HG03139 (cell line): ENCODE data around the gene PLVAP.

ENCODE experiments used
- ATAC-seq: cut with Tn5 transposase; IDR thresholded peaks from one replicate; pipeline ENCODE4 v1.9.1; 2021; ENCODE audit not compliant: unreplicated experiment

The PLVAP gene

DNA sequence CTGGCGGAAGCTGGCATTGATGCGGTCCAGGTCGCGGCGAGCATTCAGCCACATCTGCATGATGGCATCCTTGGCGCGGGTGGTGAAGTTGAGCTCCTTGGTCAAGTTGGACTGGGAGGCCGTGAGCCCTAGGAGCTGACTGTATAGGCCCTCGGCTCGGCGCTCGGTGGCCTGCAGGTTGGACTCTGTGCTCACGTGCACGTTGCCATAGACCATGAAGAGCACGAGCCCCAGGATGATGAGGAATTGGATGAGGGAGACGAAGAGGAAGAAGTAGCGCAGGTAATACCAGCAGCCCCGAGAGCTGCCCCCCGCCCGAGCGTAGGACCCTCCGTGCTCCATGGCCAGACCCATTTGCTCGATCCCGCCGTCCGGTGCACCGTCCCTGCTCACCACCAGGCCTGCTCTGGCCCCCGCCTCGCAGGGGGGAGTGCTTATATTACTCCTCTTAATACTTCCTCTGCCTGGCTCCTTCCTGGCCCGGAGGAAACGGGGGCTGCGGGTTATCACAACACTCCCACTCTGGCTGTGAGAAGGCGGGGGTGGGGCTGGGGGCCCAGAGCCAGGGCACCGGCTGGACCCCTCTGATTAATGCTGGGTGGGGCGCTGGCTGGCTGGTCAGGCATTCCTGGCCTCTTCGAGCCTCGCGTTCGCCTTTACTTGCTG is at the start of gene PLVAP:
TSS of gene PLVAP (minus strand) at position 408 of the 666 bp plus-strand sequence. CDS start at position 354, 54 bp downstream.
- no peak for ATAC-seq

- no peak for ATAC-seq
Observed at GRCh38 chr19:17424743-17425365, 47.7 kb upstream of the PLVAP start.

DNA sequence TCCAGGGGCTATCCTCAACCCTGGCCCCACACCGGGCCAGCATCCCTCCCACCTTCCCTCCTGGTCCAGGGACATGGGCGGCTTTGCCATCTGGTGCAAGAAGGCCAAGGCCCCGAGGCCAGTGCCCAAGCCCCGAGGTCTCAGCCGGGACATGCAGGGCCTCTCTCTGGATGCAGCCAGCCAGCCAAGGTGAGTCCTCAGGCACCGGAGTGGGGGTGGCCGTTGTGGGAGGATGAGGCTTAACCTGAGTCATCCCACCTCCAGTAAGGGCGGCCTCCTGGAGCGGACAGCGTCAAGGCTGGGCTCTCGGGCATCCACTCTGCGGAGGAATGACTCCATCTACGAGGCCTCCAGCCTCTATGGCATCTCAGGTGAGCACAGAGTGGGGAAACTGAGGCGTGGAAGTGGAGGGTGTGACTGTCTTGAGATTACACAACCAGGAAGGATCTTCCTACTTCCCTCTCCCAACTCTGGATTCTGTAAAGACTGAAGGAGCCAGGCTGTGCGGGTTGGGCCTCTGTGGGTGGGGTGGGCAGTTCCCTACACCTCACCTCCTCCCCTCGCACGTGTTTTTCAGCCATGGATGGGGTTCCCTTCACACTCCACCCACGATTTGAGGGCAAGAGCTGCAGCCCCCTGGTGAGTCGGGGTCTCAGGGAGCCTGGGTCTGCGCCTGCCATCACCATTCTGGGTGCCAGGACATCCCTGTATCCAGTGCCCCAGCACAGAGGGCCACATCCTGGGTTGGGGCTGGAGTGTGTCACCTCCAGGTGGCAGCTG is 46.5 kb upstream of the PLVAP start:
- ATAC-seq = no peak

DNA sequence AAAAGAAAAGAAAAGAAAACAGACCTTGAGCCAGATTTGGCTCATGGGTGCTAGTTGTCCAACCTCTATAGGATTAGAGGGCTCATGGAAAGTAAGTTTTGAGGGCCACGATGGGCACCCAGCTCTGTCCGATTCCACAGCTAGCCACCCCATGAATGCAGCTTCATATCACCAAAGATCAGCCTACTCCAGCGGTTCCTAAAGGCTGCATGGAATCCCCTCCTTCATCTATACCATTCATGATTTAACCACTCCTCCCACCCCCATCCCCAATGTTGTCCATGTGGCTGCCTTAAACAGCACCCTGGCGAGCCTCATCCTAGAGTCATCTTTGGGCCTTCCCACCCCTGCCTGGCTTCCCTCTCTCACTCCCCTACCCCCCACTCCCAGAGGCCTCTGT is 44.8 kb upstream of the PLVAP start:
- no peak for ATAC-seq

- peak; percentile 18 for ATAC-seq
Observed at GRCh38 chr19:17420475-17420924, 43.4 kb upstream of the PLVAP start.

GRCh38 chr19:17419621-17420474 is 42.7 kb upstream of the PLVAP start, which contains the start of gene MVB12A:
Gene MVB12A (plus strand): TSS chr19:17420047. CDS start chr19:17420136, 89 bp downstream.
- peak; percentile 90 for ATAC-seq

- ATAC-seq = no peak
Observed at GRCh38 chr19:17419154-17419620, 42.0 kb upstream of the PLVAP start.

DNA sequence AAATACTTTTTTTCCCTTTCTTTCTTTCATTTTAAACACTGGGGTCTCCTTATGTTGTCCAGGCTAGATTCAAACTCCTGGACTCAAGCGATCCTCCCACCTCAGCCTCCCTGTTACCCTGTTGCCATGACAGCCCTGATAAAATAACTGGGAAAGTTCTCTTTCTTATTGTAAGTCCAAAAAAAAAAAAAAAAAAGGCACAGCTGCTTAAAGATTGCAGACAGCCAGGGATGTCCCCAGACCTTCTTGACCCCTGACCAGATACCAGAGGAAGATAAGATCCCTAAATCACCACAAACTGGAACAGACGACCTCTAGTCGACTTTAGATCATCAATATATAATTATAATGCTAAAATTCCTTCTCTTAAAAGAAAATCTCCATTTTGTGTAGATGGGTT is 41.6 kb upstream of the PLVAP start:
- no peak for ATAC-seq

GRCh38 chr19:17415121-17415520 is 38.0 kb upstream of the PLVAP start:
- no peak for ATAC-seq

DNA sequence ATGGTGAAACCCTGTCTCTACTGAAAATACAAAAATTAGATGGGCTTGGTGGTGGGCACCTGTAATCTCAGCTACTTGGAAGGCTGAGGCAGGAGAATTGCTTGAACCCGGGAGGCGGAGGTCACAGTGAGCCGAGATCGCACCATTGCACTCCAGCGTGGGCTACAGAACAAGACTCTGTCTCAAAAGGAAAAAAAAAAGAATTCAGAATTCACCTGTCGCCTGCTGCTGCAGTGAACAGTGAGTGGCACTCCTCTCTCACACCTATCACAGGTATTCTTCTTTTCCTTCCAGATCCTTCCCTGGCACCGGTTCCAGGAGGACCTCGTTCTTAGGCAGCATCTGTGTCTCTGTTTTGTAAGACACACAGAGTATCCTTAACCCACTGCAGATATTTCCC is 37.0 kb upstream of the PLVAP start:
- ATAC-seq = no peak

DNA sequence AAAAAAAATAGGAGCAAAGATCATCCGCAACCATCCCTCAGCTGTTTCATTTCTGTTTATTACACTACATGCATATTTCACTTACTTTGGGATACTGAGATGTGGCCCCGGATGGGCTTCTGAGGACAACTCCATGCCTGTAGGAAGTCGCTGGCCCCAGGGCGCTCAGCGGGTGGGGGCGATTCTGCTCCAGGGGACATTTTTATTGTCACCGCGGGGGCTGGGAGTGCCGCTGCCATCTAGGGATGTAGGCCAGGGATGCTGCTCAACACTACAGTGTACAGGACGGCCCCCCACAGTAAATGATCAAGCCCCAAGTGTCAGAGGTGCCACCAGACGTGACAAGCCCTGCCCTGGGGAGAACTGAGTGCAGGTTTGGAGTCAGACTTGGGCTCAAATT is 34.7 kb upstream of the PLVAP start:
- no peak for ATAC-seq

- ATAC-seq = no peak
Observed at GRCh38 chr19:17409990-17410389, 32.8 kb upstream of the PLVAP start.

- no peak for ATAC-seq
Observed at GRCh38 chr19:17406887-17407196, 29.7 kb upstream of the PLVAP start.

- no peak for ATAC-seq
Observed at GRCh38 chr19:17406046-17406886, 29.1 kb upstream of the PLVAP start.

- peak; percentile 62 for ATAC-seq
Observed at GRCh38 chr19:17405250-17406045, 28.3 kb upstream of the PLVAP start, which contains the start of gene BST2. Gene BST2 (minus strand): TSS chr19:17405630. CDS start chr19:17405575, 55 bp downstream.

GRCh38 chr19:17404621-17405249 is 27.6 kb upstream of the PLVAP start:
- ATAC-seq = no peak

- no peak for ATAC-seq
Observed at GRCh38 chr19:17404015-17404414, 26.9 kb upstream of the PLVAP start.

GRCh38 chr19:17402982-17403855 is 26.1 kb upstream of the PLVAP start:
- ATAC-seq = no peak
